GM19025 (cell line): ENCODE data around the gene CYTH3.

Experiments
- ATAC-seq: cut with Tn5 transposase; IDR thresholded peaks from one replicate; pipeline ENCODE4 v1.9.1; 2021; ENCODE audit warnings: mild to moderate bottlenecking, low read depth, moderate library complexity; ENCODE audit not compliant: unreplicated experiment

CYTH3 gene

GRCh38 chr7:6168477-6168868 lies 104.0 kb downstream of the CYTH3 start:
- no peak for ATAC-seq

GRCh38 chr7:6167587-6168476 lies 104.6 kb downstream of the CYTH3 start:
- no peak for ATAC-seq

- ATAC-seq = no peak
Measured at GRCh38 chr7:6167004-6167551, 105.3 kb downstream of the CYTH3 start.

GRCh38 chr7:6166443-6166891 lies 106.0 kb downstream of the CYTH3 start:
- no peak for ATAC-seq

- ATAC-seq = no peak
Measured at GRCh38 chr7:6165521-6166320, 106.7 kb downstream of the CYTH3 start.

GRCh38 chr7:6165075-6165474 lies 107.3 kb downstream of the CYTH3 start:
- ATAC-seq = no peak

- no peak for ATAC-seq
Measured at GRCh38 chr7:6164491-6164890, 107.9 kb downstream of the CYTH3 start.

- no peak for ATAC-seq
Measured at GRCh38 chr7:6164010-6164409, 108.4 kb downstream of the CYTH3 start.

GRCh38 chr7:6163402-6163801 lies 109.0 kb downstream of the CYTH3 start:
- no peak for ATAC-seq

- no peak for ATAC-seq
Measured at GRCh38 chr7:6162650-6163366, 109.6 kb downstream of the CYTH3 start.

- no peak for ATAC-seq
Measured at GRCh38 chr7:6162331-6162620, 110.1 kb downstream of the CYTH3 start.

GRCh38 chr7:6161463-6162330 lies 110.7 kb downstream of the CYTH3 start:
- ATAC-seq = no peak

GRCh38 chr7:6160191-6160623 lies 112.2 kb downstream of the CYTH3 start:
- no peak for ATAC-seq

GRCh38 chr7:6159524-6160031 lies 112.8 kb downstream of the CYTH3 start:
- no peak for ATAC-seq

- no peak for ATAC-seq
Measured at GRCh38 chr7:6159097-6159483, 113.3 kb downstream of the CYTH3 start.

GRCh38 chr7:6158424-6159096 lies 113.9 kb downstream of the CYTH3 start:
- no peak for ATAC-seq

GRCh38 chr7:6157685-6158423 lies 114.6 kb downstream of the CYTH3 start:
- no peak for ATAC-seq

- ATAC-seq = no peak
Measured at GRCh38 chr7:6156734-6157133, 115.7 kb downstream of the CYTH3 start.
